Caki2 (cell line): Measurements from ENCODE around the gene INPP5A. TPM values are rescaled to one million over a fixed set of nuclear protein-coding genes. Genes with fewer than 3 reads are reported as not detected.
"Not testable (repeated sequence)": the region's sequence is repeated elsewhere in the genome, so short reads cannot be mapped to it uniquely, and the experiment has no call there.

ENCODE experiments used
- DNase-seq: peaks from one replicate; pipeline ENCODE4 v3.0.0-alpha.2; 2015; ENCODE audit warnings: low read depth
- in situ Hi-C: cut with HindIII; loops from 2 replicates; pipeline ENCODE4 v1.10.0; 2016; ENCODE audit warnings: low sequenced_read_pairs, low pct_unique_long_range_greater_than_20kb, mixed read lengths
- total RNA-seq: library from RNA; depleted of rRNA; stranded (reverse); fragments of >200 nt; shearing (Covaris generic); gene quantifications from 2 replicates; pipeline ENCODE4 v1.2.3, GENCODE V29; 2014; ENCODE audit warnings: low replicate concordance

The INPP5A gene
- total RNA-seq, 1 experiment from 2014 or later, result 21.2 TPM

DNA sequence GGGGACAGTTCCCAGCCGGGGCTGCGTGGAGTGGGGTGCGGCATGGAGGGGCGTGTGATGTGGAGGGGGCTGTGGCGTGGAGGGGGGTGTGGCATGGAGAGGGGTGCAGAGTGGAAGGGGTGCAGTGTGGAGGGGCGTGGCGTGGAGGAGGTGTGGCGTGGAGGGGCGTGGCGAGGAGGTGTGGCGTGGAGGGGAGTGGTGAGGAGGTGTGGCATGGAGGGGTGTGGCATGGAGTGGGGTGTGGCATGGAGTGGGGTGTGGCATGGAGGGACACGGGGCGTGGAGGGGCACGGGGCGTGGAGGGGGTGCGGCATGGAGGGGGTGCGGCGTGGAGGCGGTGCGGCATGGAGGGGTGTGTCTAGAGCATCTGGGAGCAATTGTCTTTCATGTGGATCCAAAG, 214.8 kb downstream of the INPP5A start:
- DNase-seq, result no peak
- in situ Hi-C loops, result no loop called here

DNA sequence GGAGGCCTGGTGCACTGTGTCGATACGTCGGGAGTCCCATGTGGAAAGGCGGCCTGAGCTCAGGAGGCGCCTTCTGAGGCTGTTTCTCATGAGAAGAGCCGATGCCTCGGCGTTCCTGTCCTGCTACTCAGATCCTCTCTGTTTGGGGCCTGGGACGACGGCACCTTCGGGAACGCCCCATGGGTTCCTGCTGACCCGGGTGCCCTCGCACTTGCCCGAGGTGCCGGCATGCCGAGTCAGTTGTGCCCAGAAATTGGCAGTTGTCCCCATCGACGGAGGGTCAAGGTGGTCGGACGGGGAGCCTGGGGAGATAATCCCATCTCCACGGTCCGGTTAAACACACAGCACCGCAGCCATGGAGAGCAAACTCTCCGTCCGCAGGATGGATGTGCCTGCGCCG, 215.4 kb downstream of the INPP5A start:
- no peak for DNase-seq
- in situ Hi-C loops, result no loop called here

DNA sequence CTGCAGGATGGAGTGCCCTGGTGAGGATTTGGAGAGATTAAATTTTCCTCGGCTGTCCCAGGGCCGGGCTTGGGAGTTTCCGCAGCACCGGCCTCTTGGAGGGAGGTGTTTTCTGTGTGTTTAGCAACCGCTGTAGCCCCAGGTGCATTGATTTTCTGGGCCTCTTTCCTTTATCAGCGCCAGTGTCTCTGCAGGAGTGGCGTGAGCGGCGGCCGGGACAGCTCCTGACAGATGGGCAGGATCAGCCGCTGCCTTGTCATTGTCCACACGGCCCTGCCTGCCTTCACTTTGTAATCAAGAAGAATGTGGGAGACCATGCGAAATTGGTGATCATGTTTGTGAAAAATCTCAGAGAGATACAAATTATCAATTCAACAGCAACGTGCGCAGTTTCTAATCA, 216.0 kb downstream of the INPP5A start:
- in situ Hi-C loops, result no loop called here
- no peak for DNase-seq

DNA sequence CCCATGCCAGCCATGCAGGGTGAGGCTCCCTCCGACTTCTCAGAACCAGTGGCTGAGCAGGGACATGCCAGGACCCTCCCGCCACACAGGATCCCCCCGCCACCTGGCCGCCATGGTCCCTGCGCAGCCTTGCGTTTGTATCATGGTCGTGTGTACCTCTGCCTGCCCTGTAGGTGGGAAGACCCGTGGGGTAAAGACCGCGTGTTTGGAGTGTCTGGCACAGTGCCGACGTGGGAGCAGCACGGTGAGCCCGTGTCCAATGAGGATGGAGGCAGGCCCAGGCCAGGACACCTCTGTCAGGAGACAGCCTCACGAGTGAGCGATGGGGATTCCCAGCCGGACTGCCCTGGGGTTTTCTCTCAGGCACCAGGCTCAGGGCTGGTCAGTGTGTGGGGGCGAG, 216.5 kb downstream of the INPP5A start:
- in situ Hi-C loops, result no loop called here

DNA sequence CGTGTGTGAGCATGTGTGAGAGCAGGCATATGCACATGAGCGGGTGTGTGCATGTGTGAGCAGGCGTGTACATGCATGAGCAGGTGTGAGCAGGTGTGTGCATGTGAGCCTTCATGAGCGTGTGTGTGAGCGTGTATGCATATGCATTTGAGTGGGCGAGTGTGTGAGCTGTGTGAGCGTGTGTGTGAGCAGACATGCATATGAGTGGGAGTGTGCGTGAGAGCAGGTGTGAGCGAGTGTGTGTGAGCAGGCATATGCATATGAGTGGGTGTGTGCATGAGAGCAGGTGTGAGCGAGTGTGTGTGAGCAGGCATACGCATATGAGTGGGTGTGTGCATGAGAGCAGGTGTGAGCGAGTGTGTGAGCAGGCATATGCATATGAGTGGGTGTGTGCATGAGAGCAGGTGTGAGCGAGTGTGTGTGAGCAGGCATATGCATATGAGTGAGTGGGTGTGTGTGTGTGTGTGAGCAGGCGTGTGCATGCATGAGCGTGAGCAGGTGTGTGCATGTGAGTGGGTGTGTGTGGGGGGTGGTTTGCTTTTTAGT, 217.7 kb downstream of the INPP5A start:
- in situ Hi-C loops, result no loop called here

More for the DNA sequence above, 216.5 kb downstream of the INPP5A start:
- DNase-seq, result no peak

DNA sequence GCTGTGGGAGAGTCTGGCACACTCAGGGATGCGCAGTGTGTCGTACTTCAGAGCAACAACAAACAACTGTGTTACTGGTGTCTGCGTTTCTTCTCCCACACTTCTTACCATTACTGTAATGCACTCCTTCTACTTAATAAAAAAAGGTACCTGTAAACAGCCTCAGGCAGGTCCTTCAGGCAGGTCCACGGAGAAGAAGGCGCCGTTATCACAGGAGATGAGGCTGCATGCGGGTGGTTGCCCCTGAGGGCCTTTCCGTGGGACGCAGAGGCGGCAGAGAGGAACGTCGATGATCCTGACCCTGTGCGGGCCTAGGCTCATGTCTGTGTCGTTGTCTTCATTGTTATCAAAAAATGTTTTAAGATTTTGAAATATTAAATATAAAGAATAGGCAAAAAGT, 219.0 kb downstream of the INPP5A start:
- in situ Hi-C loops, result no loop called here
- no peak for DNase-seq

More for the DNA sequence above, 217.7 kb downstream of the INPP5A start:
- DNase-seq, result no peak

DNA sequence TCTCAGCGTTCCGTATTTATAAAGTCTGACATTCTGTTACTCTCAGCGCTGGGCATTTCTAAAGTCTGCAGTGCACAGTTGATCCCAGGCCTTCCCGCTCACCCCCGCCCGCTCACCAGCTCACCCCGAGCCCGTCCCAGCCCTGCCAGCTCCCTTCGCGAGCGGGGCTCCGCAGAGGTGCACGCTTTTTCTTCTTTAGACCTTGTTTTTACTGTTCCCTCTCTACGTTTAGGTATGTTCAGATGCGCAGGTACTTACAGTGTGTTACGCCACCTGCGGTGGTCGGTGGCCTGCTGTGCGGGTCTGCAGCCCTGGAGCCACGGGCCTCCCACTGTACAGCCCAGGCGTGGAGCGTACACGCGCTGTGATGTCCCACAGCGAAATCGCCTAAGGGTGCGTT, 219.6 kb downstream of the INPP5A start:
- in situ Hi-C loops, result no loop called here
- DNase-seq, result no peak

DNA sequence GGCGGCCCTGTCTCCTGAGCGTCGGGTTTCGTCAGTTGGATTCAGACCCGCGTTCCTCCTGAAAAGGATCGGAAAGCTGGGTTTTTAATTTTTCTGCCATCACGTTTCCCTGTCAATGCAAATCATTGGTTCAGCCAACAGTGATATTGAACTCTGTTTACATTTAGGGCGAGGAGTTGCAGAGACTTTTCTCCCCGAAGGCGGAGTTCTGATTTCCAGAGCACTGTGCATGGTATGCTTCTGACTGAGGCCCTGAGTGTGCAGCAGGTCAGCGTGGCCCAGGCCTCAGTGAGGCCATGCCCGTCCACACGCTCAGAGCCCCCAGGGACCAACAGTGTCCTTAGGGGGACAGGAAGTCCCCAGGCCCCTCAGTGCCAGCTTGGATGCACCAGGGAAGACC, 221.3 kb downstream of the INPP5A start:
- in situ Hi-C loops, result no loop called here
- DNase-seq, result no peak

DNA sequence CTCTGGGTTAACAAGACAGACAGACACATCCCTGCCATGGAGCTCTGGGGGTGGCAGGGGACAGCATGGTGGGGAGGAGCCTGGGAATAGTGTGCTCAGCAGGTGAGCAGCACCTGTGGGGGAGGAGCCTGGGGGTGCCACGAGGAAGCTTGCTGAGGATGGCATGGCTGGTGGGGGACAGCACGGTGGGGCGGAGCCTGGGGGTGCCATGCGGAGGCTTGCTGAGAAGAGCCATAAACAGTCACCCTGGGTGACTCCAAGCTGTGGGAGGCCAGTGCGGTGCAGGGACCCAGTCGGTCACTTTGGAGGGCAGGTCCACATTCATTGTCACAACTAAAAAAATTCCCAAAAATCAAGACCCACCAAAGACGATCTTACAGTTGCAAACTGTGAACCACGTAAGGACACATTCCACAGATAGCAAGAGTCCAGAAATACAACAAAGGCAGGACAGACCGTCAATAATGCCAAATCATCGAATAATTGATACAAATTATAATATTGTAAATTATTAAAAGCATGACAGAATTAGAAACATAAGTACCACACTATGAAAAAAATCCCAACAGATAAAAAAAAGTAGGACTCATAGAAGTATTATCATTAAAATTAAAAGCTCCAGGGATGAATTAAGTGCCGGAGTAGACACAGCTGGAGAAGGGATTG, 223.9 kb downstream of the INPP5A start:
- in situ Hi-C loops, result no loop called here
- no peak for DNase-seq

DNA sequence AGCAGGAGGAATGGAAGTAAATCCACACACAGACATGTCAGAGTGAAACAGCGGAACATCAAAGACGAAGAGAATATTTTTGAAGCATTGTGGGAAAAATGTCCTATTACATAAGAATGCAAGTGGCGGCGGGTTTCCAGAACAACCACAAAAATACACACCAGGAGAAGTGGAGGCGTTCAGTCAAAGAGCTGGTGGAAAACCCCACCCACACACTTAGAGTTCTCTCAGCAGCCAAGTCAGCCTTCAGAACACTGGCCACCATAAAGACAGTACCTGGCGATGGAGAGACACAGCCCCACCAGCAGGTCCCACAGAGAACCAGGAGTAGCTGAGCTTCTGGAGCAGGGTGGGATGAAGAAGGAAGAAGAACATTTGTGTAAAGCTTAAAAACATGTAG, 224.7 kb downstream of the INPP5A start:
- in situ Hi-C loops, result no loop called here
- no peak for DNase-seq

DNA sequence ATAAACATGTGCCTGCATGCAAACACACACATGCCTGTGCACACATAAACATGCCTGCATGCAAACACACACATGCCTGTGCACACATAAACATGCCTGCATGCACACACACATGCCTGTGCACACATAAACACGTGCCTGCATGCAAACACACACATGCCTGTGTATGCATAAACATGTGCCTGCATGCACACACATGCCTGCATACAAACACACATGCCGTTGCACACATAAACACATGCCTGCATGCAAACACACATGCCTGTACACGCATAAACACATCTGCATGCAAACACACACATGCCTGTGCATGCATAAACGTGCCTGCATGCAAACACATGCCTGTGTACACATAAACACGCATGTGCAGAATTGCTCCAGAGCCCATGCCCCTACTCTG, 226.0 kb downstream of the INPP5A start:
- no peak for DNase-seq
- in situ Hi-C loops, result no loop called here

DNA sequence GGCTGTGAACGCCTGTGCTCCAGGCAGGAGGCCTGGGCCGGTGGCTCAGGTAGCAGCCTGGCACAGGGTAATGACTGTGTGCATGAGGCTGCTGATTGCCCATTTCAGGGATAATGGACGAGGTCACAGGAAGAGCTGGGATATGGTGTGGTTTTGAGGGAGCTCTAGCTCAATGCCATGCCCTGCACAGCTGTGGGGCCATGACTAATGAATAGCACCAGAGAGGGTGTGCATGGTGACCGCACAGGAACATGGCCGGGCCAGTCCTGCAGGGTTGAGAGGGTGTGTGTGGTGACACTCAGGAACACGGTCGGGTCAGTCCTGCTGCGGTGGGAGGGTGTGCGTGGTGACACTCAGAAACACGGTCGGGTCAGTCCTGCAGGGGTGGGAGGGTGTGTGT, 226.5 kb downstream of the INPP5A start:
- in situ Hi-C loops, result no loop called here

DNA sequence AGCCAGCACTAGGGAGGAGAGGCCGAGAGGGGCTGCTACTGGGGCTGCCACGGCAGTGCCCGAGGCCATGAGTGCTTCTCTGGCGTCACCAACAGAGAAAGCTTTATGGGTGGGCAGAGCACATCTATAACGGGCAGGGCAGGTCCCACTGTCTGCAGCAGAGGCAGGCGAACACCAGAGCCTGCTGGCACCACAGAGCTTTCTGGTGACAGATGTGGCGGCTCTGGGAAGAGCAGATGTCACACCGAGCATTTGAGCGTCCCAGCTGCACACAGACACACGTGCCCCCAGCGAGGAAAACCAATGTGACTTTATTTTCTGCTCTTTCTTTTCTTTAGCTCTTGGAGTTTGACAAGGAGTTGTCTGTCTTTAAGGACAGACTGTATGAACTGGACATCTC, 227.8 kb downstream of the INPP5A start:
- DNase-seq, result no peak
- in situ Hi-C loops, result no loop called here

More for the DNA sequence above, 226.5 kb downstream of the INPP5A start:
- no peak for DNase-seq

DNA sequence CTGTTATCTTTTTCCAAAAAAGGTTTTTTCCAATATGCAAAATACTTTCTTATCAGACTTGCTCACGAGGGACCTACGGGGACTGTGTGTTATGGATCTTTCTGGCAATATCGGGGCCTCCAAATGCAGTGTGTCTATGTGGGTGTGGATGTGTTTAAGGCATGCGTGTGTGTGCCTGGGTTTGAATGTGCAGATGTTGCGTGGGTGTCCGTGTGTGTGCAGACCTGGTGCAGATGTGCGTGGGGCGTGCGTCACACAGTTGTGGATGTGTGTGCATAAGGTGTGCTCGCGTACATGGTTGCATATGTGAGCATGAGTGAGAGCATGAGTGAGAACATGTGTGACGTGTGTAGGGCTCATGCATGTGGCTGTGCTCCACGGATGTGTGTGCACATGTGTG, 228.7 kb downstream of the INPP5A start:
- in situ Hi-C loops, result no loop called here
- no peak for DNase-seq

DNA sequence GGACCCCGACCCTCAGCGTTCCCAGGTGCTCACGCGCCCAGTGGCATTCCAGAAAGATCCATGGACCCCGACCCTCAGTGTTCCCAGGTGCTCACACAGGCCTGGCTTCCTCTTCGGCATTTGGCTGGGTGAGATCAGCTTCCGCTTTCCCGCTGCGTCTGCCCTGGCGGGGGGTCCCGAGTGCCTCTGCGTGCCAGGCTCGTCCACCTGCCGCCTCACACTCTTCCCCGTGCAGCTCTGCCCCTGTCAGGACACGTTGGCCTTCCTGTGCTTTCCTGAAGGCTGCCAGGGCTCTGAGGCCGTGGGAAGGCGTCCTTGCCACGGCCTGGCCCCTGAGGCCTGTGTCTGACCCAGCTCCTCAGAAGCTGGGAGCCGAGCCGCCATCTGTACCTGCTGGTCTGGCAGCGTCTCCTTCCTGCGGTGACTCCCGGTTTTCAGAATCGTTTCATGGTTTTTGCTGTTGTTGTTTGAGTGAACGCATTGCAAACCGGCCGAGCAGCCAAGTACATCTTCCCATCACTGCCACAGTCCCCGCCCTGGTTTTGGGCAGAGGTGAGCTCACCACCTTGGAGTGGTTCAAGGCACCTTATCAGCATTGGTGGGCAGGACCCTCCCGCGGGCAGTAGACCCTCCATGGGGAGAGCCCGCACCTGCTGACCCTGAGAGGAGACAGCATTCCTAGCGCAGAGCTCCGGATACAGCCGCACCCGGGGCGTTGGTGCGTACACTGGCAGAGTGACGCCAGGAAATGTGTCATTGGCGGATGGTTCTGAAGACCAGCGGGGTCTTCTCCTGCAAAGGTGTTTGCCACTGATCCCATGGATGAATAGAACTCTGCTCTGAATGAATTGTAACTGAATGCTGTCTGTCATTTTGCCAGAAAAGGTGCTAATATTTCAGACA, 231.0 kb downstream of the INPP5A start:
- in situ Hi-C loops, result no loop called here
- no peak for DNase-seq

DNA sequence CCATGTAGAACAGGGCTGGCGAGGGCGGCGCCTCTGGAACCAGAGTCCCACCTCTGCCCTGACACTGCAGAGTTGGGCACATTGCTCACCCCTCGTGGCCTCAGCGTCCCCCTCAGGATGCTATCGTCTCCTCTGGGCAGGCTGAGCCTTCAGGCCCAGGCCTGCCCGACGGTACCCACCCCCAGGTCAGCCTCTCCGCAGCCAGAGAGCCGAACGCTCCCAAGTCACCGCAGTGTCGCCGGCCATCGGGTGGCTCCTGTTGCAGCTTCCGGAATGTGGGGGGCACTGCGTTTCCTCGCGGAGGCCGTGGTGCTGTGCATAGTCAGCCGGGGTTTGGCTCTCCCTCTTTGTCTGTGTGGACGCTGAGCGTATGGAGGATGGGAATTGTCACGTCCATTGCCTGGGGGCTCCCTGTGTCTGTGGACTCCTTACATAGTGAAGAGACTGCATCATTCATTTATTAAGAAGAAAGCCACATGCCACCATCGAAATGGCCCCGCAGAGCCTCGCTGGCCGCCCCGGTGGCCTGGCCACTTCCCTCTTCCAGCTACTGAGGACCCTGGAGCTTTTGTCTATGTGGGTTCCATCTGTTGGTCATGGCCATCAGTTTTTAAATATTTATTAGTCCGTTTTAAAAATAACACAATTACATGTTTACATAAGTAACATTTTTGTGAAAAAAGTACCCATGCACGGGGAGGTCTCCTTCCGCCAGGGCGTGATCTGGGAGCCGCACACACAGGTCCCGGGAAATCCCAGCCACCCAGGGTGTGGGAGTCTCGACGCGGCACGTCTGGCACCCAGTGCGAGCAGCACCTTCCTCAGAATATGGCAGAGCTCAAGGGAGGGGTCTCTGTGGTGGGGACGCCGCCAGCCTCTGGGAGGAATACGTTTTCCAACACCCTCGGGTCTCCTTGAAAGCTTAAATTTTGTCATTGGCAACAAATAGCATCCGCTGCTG, 232.8 kb downstream of the INPP5A start:
- no peak for DNase-seq
- in situ Hi-C loops, result no loop called here

DNA sequence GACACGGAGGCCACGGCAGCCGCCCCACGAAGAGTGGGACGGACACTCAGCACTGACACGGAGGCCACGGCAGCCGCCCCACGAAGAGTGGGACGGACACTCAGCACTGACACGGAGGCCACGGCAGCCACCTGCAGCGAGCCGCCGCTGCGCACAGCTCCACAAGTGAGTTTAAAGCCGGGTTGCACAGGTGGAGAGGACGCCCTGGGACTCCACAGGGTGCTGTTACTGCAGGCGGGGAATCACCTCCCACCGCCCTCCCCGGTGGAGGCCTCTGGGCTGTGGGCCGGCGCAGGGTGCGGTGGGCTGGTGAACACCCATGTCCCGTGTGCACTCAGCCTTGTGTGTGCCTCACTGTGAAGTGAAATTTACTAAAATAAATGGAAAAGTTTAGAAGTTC, 235.2 kb downstream of the INPP5A start:
- DNase-seq, in situ Hi-C loops: not testable (repeated sequence)

DNA sequence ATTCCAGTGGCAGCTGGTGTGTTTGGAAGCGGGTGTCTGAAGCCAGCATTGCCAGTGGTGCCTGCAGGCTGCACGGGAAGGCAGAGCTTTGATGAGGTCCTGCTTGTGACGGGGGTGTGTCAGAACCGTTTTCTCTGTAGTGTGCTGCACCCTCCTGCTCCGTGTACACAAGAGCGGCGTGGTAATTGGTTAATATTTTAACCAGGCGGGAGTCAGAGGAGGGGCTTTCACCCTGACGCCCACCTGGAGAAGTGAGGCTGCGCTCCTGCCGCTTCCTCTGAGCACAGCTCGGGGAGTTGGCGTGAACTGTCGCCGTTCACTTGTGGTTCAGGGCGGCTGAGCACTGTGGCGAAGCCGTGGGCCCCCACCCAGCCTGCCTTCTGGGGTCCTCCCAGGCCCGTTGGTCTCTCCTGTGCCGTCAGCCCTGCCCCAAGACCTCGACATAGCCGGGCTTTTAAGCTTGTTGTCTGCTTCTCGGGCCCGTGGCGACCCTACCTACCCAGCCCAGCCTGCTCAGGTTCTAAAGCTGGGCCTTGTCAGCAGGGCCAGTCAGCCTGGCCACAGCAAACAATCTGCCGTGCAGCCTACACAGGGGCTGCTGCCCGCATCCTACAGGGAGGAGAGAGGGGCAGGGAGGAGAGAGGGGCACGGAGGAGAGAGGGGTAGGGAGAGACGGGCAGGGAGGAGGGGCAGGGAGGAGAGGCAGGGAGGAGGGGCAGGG, 236.8 kb downstream of the INPP5A start:
- DNase-seq, result peak; percentile 6
- in situ Hi-C loops, result no loop called here
